ENCODE results near the gene SETD1B.

Gene SETD1B

GRCh38 chr12:121773011-121773777 is 30.6 kb upstream of the SETD1B start:
- no peaks in the 10 kb centered on the region for H4K20me1 ChIP-seq (ENCODE audit: insufficient read depth, low read length)
- H3K79me2 ChIP-seq (ENCODE audit: insufficient read depth, low read length), result no peaks in the 10 kb centered on the region
- H3K27me3 ChIP-seq (ENCODE audit: insufficient read depth, low read length, poor library complexity), result no peaks in the 10 kb centered on the region
- no peak overlapping the region for H3K4me3 ChIP-seq (ENCODE audit: low read depth in 1 of 2, low read length in 2 of 2)
- TF ChIP-seq, protein P1, sequence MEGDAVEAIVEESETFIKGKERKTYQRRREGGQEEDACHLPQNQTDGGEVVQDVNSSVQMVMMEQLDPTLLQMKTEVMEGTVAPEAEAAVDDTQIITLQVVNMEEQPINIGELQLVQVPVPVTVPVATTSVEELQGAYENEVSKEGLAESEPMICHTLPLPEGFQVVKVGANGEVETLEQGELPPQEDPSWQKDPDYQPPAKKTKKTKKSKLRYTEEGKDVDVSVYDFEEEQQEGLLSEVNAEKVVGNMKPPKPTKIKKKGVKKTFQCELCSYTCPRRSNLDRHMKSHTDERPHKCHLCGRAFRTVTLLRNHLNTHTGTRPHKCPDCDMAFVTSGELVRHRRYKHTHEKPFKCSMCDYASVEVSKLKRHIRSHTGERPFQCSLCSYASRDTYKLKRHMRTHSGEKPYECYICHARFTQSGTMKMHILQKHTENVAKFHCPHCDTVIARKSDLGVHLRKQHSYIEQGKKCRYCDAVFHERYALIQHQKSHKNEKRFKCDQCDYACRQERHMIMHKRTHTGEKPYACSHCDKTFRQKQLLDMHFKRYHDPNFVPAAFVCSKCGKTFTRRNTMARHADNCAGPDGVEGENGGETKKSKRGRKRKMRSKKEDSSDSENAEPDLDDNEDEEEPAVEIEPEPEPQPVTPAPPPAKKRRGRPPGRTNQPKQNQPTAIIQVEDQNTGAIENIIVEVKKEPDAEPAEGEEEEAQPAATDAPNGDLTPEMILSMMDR (IDR thresholded peaks at IDR 0.05; ENCODE audit: borderline replicate concordance, extremely low read depth, low read length, poor library complexity, severe bottlenecking), result peak; percentile 83
- no peak for TF ChIP-seq EZH2 (IDR thresholded peaks at IDR 0.05; ENCODE audit: borderline replicate concordance, low read depth, low read length, severe bottlenecking)
- DNase-seq (peak; percentile 75), ATAC-seq (ENCODE audit: insufficient read depth, low read depth) (peak; percentile 74)
- H3K9ac ChIP-seq (ENCODE audit: low read depth, low read length), result no peak overlapping the region
- H3K36me3 ChIP-seq (ENCODE audit: insufficient read depth, low read length), result no peaks in the 10 kb centered on the region
- peaks cover 7% of the 10 kb centered on the region for H3K4me1 ChIP-seq (ENCODE audit: insufficient read depth, low read length)
- no peak overlapping the region for H3K27ac ChIP-seq (ENCODE audit: low read length)
- no peak overlapping the region for H2AFZ ChIP-seq (ENCODE audit: low read depth, low read length)
- no peaks in the 10 kb centered on the region for H3K9me3 ChIP-seq (ENCODE audit: insufficient read depth, low read length, severe bottlenecking)
- no peak overlapping the region for H3K4me2 ChIP-seq (ENCODE audit: insufficient read depth, low read length)

GRCh38 chr12:121774968-121775474 is 28.8 kb upstream of the SETD1B start:
- no peaks in the 10 kb centered on the region for H3K79me2 ChIP-seq (ENCODE audit: insufficient read depth, low read length)
- H3K9me3 ChIP-seq (ENCODE audit: insufficient read depth, low read length, severe bottlenecking), result no peaks in the 10 kb centered on the region
- no peaks in the 10 kb centered on the region for H3K27me3 ChIP-seq (ENCODE audit: insufficient read depth, low read length, poor library complexity)
- peaks cover 7% of the 10 kb centered on the region for H3K4me1 ChIP-seq (ENCODE audit: insufficient read depth, low read length)
- H4K20me1 ChIP-seq (ENCODE audit: insufficient read depth, low read length), result no peaks in the 10 kb centered on the region
- no peak overlapping the region for H3K4me2 ChIP-seq (ENCODE audit: insufficient read depth, low read length)
- DNase-seq, result no peak
- peaks cover 13% of the 10 kb centered on the region for H3K36me3 ChIP-seq (ENCODE audit: insufficient read depth, low read length)
- H2AFZ ChIP-seq (ENCODE audit: low read depth, low read length), result no peak overlapping the region
- ATAC-seq (ENCODE audit: insufficient read depth, low read depth), result no peak
- TF ChIP-seq, protein P1 (IDR thresholded peaks at IDR 0.05; ENCODE audit: borderline replicate concordance, extremely low read depth, low read length, poor library complexity, severe bottlenecking), result no peak
- TF ChIP-seq EZH2 (IDR thresholded peaks at IDR 0.05; ENCODE audit: borderline replicate concordance, low read depth, low read length, severe bottlenecking), result no peak
- no peak overlapping the region for H3K4me3 ChIP-seq (ENCODE audit: low read depth in 1 of 2, low read length in 2 of 2)
- no peak overlapping the region for H3K27ac ChIP-seq (ENCODE audit: low read length)
- H3K9ac ChIP-seq (ENCODE audit: low read depth, low read length), result no peak overlapping the region

- DNase-seq (no peak), ATAC-seq (ENCODE audit: insufficient read depth, low read depth) (no peak)
- H3K9me3 ChIP-seq (ENCODE audit: insufficient read depth, low read length, severe bottlenecking), result no peaks in the 10 kb centered on the region
- H3K36me3 ChIP-seq (ENCODE audit: insufficient read depth, low read length), result peaks cover 17% of the 10 kb centered on the region
- no peaks in the 10 kb centered on the region for H3K27me3 ChIP-seq (ENCODE audit: insufficient read depth, low read length, poor library complexity)
- no peak overlapping the region for H3K4me2 ChIP-seq (ENCODE audit: insufficient read depth, low read length)
- H2AFZ ChIP-seq (ENCODE audit: low read depth, low read length), result no peak overlapping the region
- 0 out of 2 replicates have a peak overlapping the region, but pooled peaks have one; percentile 36 for H3K9ac ChIP-seq (ENCODE audit: low read depth, low read length)
- H4K20me1 ChIP-seq (ENCODE audit: insufficient read depth, low read length), result no peaks in the 10 kb centered on the region
- TF ChIP-seq, protein P1 (IDR thresholded peaks at IDR 0.05; ENCODE audit: borderline replicate concordance, extremely low read depth, low read length, poor library complexity, severe bottlenecking), result no peak
- no peak for TF ChIP-seq EZH2 (IDR thresholded peaks at IDR 0.05; ENCODE audit: borderline replicate concordance, low read depth, low read length, severe bottlenecking)
- no peak overlapping the region for H3K4me3 ChIP-seq (ENCODE audit: low read depth in 1 of 2, low read length in 2 of 2)
- H3K79me2 ChIP-seq (ENCODE audit: insufficient read depth, low read length), result no peaks in the 10 kb centered on the region
- no peak overlapping the region; the same call in 1 of the 2 replicates for H3K27ac ChIP-seq (ENCODE audit: low read length)
- peaks cover 7% of the 10 kb centered on the region for H3K4me1 ChIP-seq (ENCODE audit: insufficient read depth, low read length)
Observed at GRCh38 chr12:121775501-121775900, 28.3 kb upstream of the SETD1B start.

Measured in DND-41 (cell line).